SK-N-SH (cell line): ENCODE measurements around the gene NYAP2. TPM values are rescaled to one million over a fixed set of nuclear protein-coding genes. Genes with fewer than 3 reads are reported as not detected.

ENCODE experiments used
- CTCF ChIA-PET: fragments of 300-600, 350-600 bp; formaldehyde crosslinking; extraction: SDS; loops from one replicate; lab custom pipeline; 2021; lab: Yijun Ruan, JAX
- POLR2A ChIA-PET: fragments of 350-600 bp; sonication (Branson Sonifier 250); formaldehyde crosslinking; extraction: SDS; loops from one replicate; lab custom pipeline; 2020; ENCODE audit warnings: antibody characterized with exemption, inconsistent platforms; lab: Yijun Ruan, JAX
- DNase-seq: peaks from one replicate; pipeline ENCODE4 v3.0.0; 2012
- H2AFZ ChIP-seq: fragments of 200-600 bp; sonication (generic); 2 replicates; pipeline ENCODE4 v1.8.1; 2016; ENCODE audit warnings: antibody characterized with exemption, mild to moderate bottlenecking, low read depth
- H3F3A ChIP-seq: fragments of 200-600 bp; sonication (generic); replicated peaks from 2 replicates; pipeline ENCODE3; 2016; ENCODE audit warnings: antibody characterized with exemption, mild to moderate bottlenecking; ENCODE audit not compliant: insufficient read depth
- H3K27ac ChIP-seq, 2 experiments: fragments of 200-500 bp in 1 of 2; fragments of 200-600 bp in 1 of 2; sonication (Bioruptor generic) in 1 of 2; sonication (generic), shearing (Covaris generic) in 1 of 2; 2 replicates each; pipeline versions ENCODE4 v1.5.1 to v1.6.1; 2014 to 2016; ENCODE audit warnings: low read depth in 2 of 2, inconsistent platforms in 1 of 2, low read length in 1 of 2, mild to moderate bottlenecking in 1 of 2, mixed read lengths in 1 of 2
- H3K27me3 ChIP-seq: fragments of 200-600 bp; sonication (generic), shearing (Covaris generic); 2 replicates; pipeline ENCODE4 v1.6.1; 2016; ENCODE audit warnings: mixed run types; ENCODE audit not compliant: insufficient read depth
- H3K36me3 ChIP-seq, 2 experiments: fragments of 200-500 bp in 1 of 2; fragments of 200-600 bp in 1 of 2; sonication (Bioruptor generic) in 1 of 2; sonication (generic) in 1 of 2; replicated peaks in 1 of 2; 2 replicates each; pipeline versions ENCODE3 to v1.5.1; 2014 to 2016; ENCODE audit warnings: low read length in 1 of 2, mild to moderate bottlenecking in 1 of 2; ENCODE audit not compliant: insufficient read depth in 2 of 2, control insufficient read depth in 1 of 2
- H3K4me1 ChIP-seq, 2 experiments: fragments of 200-500 bp in 1 of 2; fragments of 200-600 bp in 1 of 2; sonication (Bioruptor generic) in 1 of 2; sonication (generic), shearing (Covaris generic) in 1 of 2; 2 replicates each; pipeline versions ENCODE4 v1.5.1 to v1.6.1; 2014 to 2016; ENCODE audit warnings: low read depth in 1 of 2, low read length in 1 of 2, mixed run types in 1 of 2; ENCODE audit not compliant: insufficient read depth in 2 of 2, control insufficient read depth in 1 of 2
- H3K4me2 ChIP-seq: fragments of 200-600 bp; sonication (generic), shearing (Covaris generic); 2 replicates; pipeline ENCODE4 v1.6.1; 2017; ENCODE audit warnings: mixed run types
- H3K4me3 ChIP-seq, 2 experiments: fragments of 200-500 bp in 1 of 2; fragments of 200-600 bp in 1 of 2; sonication (Bioruptor generic) in 1 of 2; sonication (generic), shearing (Covaris generic) in 1 of 2; 2 replicates each; pipeline versions ENCODE4 v1.5.1 to v1.8.1; 2014 to 2016; ENCODE audit warnings: low read depth in 2 of 2, inconsistent platforms in 1 of 2, low read length in 1 of 2, mild to moderate bottlenecking in 1 of 2, mixed read lengths in 1 of 2, moderate library complexity in 1 of 2
- H3K79me2 ChIP-seq: fragments of 200-600 bp; sonication (generic); 2 replicates; pipeline ENCODE4 v1.8.1; 2017; ENCODE audit warnings: mild to moderate bottlenecking; ENCODE audit not compliant: insufficient read depth
- H3K9ac ChIP-seq: fragments of 200-600 bp; sonication (generic); 2 replicates; pipeline ENCODE4 v1.6.1; 2017; ENCODE audit warnings: mixed run types
- H3K9me2 ChIP-seq: fragments of 200-600 bp; sonication (generic); 2 replicates; pipeline ENCODE4 v1.6.1; 2017; ENCODE audit warnings: mixed run types
- H3K9me3 ChIP-seq: fragments of 200-600 bp; sonication (generic); 2 replicates; pipeline ENCODE4 v1.6.1; 2017; ENCODE audit warnings: mixed run types, mild to moderate bottlenecking, moderate library complexity
- H4K20me1 ChIP-seq: fragments of 200-600 bp; sonication (generic); 2 replicates; pipeline ENCODE4 v1.6.1; 2017; ENCODE audit warnings: mild to moderate bottlenecking, mixed run types; ENCODE audit not compliant: insufficient read depth
- EZH2phosphoT487 ChIP-seq: fragments of 200-600 bp; sonication (generic); IDR thresholded peaks from 2 replicates; pipeline ENCODE4 v1.6.1; 2017; ENCODE audit warnings: low read depth, mixed run types, mild to moderate bottlenecking, antibody characterized with exemption, moderate library complexity, borderline replicate concordance
- FOSL2 ChIP-seq: IDR thresholded peaks from 2 replicates; pipeline ENCODE4 v1.4.0; 2012; ENCODE audit warnings: low read depth, mild to moderate bottlenecking, moderate library complexity, borderline replicate concordance
- FOXM1 ChIP-seq: IDR thresholded peaks from 2 replicates; pipeline ENCODE4 v1.4.0; 2012; ENCODE audit warnings: low read depth, mild to moderate bottlenecking
- GABPA ChIP-seq: IDR thresholded peaks from 2 replicates; pipeline ENCODE4 v1.4.0; 2012; ENCODE audit warnings: low read depth, mild to moderate bottlenecking
- GATA2 ChIP-seq: sonication (generic); formaldehyde crosslinking; IDR thresholded peaks from 2 replicates; pipeline ENCODE4 v1.5.0; 2020; ENCODE audit warnings: mild to moderate bottlenecking, missing genetic modification reagents
- JUND ChIP-seq: IDR thresholded peaks from 2 replicates; pipeline ENCODE4 v1.4.0; 2012
- MEF2A ChIP-seq: IDR thresholded peaks from 2 replicates; pipeline ENCODE4 v1.4.0; 2012; ENCODE audit warnings: low read depth, borderline replicate concordance
- NFIC ChIP-seq: IDR thresholded peaks from 2 replicates; pipeline ENCODE4 v1.4.0; 2012; ENCODE audit warnings: borderline replicate concordance
- POLR2AphosphoS5 ChIP-seq: IDR thresholded peaks from 2 replicates; pipeline ENCODE4 v1.6.1; 2012; ENCODE audit warnings: low read depth, low read length
- RFX5 ChIP-seq: IDR thresholded peaks from 2 replicates; pipeline ENCODE4 v1.6.1; 2012; ENCODE audit warnings: mild to moderate bottlenecking, improper control_type of control experiment, low read length
- RXRA ChIP-seq: IDR thresholded peaks from 2 replicates; pipeline ENCODE4 v1.4.0; 2012; ENCODE audit warnings: low read depth, mild to moderate bottlenecking, borderline replicate concordance
- SMC3 ChIP-seq: IDR thresholded peaks from 2 replicates; pipeline ENCODE4 v1.6.1; 2012; ENCODE audit warnings: low read depth, low read length, improper control_type of control experiment
- TAF1 ChIP-seq: IDR thresholded peaks from 2 replicates; pipeline ENCODE4 v1.6.1; 2012; ENCODE audit warnings: low read depth, mild to moderate bottlenecking, low read length, moderate library complexity, borderline replicate concordance
- WGBS: methylation state at CpG from one replicate; pipeline ENCODE4 v1.1.6; 2017; ENCODE audit warnings: low lambda C conversion rate; 5-methylcytosine and 5-hydroxymethylcytosine counted together
- polyA plus RNA-seq, 3 experiments: library from polyadenylated mRNA; depleted of rRNA; stranded (reverse); fragments of >200 nt; gene quantifications; 2 replicates each; pipeline ENCODE4 v1.2.3, GENCODE V29; 2012
- TF ChIP-seq, protein P1 (sequence below): IDR thresholded peaks from 2 replicates; pipeline ENCODE4 v1.4.0; 2012; ENCODE audit warnings: low read depth
- TF ChIP-seq, protein P2 (sequence below): fragments of 200-600 bp; sonication (generic); IDR thresholded peaks from 2 replicates; pipeline ENCODE4 v1.6.1; 2017; ENCODE audit warnings: antibody characterized with exemption, mild to moderate bottlenecking, moderate library complexity
- TF ChIP-seq, protein P3 (sequence below): IDR thresholded peaks from 2 replicates; pipeline ENCODE4 v1.4.0; 2012; ENCODE audit warnings: low read depth, borderline replicate concordance
- TF ChIP-seq, protein P4 (sequence below): IDR thresholded peaks from 2 replicates; pipeline ENCODE4; 2012
- TF ChIP-seq, protein P5 (sequence below): IDR thresholded peaks from 2 replicates; pipeline ENCODE4 v1.4.0; 2012; ENCODE audit warnings: low read depth, borderline replicate concordance
- TF ChIP-seq, protein P6 (sequence below): IDR thresholded peaks from 2 replicates; pipeline ENCODE4 v1.6.1; 2012; ENCODE audit warnings: mild to moderate bottlenecking, low read depth, low read length, moderate library complexity

NYAP2 gene
- polyA plus RNA-seq, 1 of the 3 experiments (the other 2 are of a cell fraction) = not detected

DNA sequence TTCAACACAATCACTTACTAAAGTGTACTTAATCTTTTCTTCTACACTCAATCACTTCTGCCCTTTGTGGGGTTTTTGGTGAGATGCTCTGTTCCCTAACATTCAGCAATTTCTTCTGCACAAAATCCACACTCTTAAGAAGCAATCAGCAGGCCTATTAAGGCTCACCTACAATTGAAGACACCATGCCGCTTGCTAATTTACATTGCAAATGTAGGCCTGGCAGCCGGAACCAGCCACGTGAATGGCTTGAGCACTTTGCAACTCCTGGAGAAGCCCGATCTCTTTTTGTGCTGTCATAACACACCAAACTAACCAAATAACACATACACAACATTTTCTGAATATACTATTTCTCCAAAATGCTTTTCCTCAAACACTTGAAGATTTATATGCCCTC lies 66.3 kb downstream of the NYAP2 start:
- Histone ChIP-seq H3K9me2 (no peaks in the 10 kb centered on the region), H2AFZ (no peak overlapping the region), H3K9me3 (no peaks in the 10 kb centered on the region), H3F3A (no peaks in the 10 kb centered on the region), H3K27me3 (no peaks in the 10 kb centered on the region), H3K36me3 (no peaks in the 10 kb centered on the region), H3K4me1 (no peaks in the 10 kb centered on the region), H4K20me1 (no peaks in the 10 kb centered on the region), H3K27ac (no peak overlapping the region), H3K4me3 (no peak overlapping the region), H3K4me2 (no peak overlapping the region), H3K79me2 (no peaks in the 10 kb centered on the region), H3K9ac (no peak overlapping the region)
- DNase-seq = no peak
- ChIA-PET CTCF (no interaction called here), POLR2A (no interaction called here)
- WGBS = 91% methylated on average over 4 of the region's 4 CpGs
- no peak for TF ChIP-seq SMC3
- TF ChIP-seq EZH2phosphoT487 = no peak
- TF ChIP-seq, protein P1, sequence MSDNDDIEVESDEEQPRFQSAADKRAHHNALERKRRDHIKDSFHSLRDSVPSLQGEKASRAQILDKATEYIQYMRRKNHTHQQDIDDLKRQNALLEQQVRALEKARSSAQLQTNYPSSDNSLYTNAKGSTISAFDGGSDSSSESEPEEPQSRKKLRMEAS = no peak
- TF ChIP-seq RXRA = no peak
- no peak for TF ChIP-seq POLR2AphosphoS5
- TF ChIP-seq, protein P2, sequence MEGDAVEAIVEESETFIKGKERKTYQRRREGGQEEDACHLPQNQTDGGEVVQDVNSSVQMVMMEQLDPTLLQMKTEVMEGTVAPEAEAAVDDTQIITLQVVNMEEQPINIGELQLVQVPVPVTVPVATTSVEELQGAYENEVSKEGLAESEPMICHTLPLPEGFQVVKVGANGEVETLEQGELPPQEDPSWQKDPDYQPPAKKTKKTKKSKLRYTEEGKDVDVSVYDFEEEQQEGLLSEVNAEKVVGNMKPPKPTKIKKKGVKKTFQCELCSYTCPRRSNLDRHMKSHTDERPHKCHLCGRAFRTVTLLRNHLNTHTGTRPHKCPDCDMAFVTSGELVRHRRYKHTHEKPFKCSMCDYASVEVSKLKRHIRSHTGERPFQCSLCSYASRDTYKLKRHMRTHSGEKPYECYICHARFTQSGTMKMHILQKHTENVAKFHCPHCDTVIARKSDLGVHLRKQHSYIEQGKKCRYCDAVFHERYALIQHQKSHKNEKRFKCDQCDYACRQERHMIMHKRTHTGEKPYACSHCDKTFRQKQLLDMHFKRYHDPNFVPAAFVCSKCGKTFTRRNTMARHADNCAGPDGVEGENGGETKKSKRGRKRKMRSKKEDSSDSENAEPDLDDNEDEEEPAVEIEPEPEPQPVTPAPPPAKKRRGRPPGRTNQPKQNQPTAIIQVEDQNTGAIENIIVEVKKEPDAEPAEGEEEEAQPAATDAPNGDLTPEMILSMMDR = no peak
- TF ChIP-seq JUND = no peak
- TF ChIP-seq MEF2A = no peak
- no peak for TF ChIP-seq NFIC
- TF ChIP-seq, protein P3, sequence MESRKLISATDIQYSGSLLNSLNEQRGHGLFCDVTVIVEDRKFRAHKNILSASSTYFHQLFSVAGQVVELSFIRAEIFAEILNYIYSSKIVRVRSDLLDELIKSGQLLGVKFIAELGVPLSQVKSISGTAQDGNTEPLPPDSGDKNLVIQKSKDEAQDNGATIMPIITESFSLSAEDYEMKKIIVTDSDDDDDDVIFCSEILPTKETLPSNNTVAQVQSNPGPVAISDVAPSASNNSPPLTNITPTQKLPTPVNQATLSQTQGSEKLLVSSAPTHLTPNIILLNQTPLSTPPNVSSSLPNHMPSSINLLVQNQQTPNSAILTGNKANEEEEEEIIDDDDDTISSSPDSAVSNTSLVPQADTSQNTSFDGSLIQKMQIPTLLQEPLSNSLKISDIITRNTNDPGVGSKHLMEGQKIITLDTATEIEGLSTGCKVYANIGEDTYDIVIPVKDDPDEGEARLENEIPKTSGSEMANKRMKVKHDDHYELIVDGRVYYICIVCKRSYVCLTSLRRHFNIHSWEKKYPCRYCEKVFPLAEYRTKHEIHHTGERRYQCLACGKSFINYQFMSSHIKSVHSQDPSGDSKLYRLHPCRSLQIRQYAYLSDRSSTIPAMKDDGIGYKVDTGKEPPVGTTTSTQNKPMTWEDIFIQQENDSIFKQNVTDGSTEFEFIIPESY = no peak
- no peak for TF ChIP-seq TAF1
- TF ChIP-seq GABPA = no peak
- TF ChIP-seq RFX5 = no peak
- no peak for TF ChIP-seq FOXM1

DNA sequence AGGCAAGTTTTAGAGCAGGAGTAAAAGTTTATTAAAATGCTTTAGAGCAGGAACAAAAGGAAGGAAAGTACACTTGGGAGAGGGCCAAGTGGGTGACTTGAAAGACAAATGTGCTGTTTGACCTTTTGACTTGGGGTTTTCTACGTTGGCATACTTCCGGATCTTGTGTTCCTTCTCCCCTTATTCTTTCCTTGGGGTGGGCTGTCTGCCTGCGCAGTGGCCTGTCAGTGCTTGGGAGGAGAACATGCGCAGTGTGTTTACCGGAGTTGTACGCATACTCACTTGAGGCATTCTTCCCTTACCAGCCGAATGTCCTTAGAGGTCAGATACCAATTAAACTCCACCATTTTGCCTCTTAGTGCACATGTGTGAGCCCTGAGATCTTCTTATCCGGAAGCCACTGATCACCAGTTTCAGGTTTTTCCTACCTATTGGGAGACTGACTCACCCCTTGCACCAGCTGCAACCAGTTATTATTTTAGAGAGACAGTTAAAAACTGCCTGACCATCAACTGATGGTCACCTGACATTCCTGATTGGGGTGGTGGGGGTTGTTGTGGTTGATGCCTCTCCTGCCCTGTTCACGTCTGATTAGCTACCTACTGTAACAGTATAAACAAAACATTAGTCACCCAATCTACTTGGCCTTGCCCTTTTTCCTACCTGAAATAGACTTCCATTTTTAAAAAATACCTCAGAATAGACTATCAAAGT lies 67.5 kb downstream of the NYAP2 start:
- Histone ChIP-seq H2AFZ (no peak overlapping the region), H3K9me2 (no peaks in the 10 kb centered on the region), H3K36me3 (no peaks in the 10 kb centered on the region), H3K4me3 (no peak overlapping the region), H3K4me1 (no peaks in the 10 kb centered on the region), H3K4me2 (no peak overlapping the region), H3K9me3 (no peaks in the 10 kb centered on the region), H4K20me1 (no peaks in the 10 kb centered on the region), H3F3A (no peaks in the 10 kb centered on the region), H3K9ac (no peak overlapping the region), H3K27ac (no peak overlapping the region), H3K27me3 (no peaks in the 10 kb centered on the region), H3K79me2 (no peaks in the 10 kb centered on the region)
- WGBS = 86% methylated on average over 9 of the region's 9 CpGs
- CTCF ChIA-PET = no interaction called here
- DNase-seq = no peak
- POLR2A ChIA-PET = no interaction called here
- TF ChIP-seq, protein P4, sequence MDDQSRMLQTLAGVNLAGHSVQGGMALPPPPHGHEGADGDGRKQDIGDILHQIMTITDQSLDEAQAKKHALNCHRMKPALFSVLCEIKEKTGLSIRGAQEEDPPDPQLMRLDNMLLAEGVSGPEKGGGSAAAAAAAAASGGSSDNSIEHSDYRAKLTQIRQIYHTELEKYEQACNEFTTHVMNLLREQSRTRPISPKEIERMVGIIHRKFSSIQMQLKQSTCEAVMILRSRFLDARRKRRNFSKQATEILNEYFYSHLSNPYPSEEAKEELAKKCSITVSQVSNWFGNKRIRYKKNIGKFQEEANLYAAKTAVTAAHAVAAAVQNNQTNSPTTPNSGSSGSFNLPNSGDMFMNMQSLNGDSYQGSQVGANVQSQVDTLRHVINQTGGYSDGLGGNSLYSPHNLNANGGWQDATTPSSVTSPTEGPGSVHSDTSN = no peak
- TF ChIP-seq GABPA = no peak
- TF ChIP-seq GATA2 (CRISPR knock-in tag) = no peak
- TF ChIP-seq FOSL2 = no peak
- TF ChIP-seq, protein P5, sequence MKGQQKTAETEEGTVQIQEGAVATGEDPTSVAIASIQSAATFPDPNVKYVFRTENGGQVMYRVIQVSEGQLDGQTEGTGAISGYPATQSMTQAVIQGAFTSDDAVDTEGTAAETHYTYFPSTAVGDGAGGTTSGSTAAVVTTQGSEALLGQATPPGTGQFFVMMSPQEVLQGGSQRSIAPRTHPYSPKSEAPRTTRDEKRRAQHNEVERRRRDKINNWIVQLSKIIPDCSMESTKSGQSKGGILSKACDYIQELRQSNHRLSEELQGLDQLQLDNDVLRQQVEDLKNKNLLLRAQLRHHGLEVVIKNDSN = no peak
- no peak for TF ChIP-seq RFX5
- TF ChIP-seq, protein P6, sequence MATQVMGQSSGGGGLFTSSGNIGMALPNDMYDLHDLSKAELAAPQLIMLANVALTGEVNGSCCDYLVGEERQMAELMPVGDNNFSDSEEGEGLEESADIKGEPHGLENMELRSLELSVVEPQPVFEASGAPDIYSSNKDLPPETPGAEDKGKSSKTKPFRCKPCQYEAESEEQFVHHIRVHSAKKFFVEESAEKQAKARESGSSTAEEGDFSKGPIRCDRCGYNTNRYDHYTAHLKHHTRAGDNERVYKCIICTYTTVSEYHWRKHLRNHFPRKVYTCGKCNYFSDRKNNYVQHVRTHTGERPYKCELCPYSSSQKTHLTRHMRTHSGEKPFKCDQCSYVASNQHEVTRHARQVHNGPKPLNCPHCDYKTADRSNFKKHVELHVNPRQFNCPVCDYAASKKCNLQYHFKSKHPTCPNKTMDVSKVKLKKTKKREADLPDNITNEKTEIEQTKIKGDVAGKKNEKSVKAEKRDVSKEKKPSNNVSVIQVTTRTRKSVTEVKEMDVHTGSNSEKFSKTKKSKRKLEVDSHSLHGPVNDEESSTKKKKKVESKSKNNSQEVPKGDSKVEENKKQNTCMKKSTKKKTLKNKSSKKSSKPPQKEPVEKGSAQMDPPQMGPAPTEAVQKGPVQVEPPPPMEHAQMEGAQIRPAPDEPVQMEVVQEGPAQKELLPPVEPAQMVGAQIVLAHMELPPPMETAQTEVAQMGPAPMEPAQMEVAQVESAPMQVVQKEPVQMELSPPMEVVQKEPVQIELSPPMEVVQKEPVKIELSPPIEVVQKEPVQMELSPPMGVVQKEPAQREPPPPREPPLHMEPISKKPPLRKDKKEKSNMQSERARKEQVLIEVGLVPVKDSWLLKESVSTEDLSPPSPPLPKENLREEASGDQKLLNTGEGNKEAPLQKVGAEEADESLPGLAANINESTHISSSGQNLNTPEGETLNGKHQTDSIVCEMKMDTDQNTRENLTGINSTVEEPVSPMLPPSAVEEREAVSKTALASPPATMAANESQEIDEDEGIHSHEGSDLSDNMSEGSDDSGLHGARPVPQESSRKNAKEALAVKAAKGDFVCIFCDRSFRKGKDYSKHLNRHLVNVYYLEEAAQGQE = no peak
